OCI-LY1 (cell line): Measurements from ENCODE around the gene UCMA.

ENCODE experiments used
- EZH2 ChIP-seq: fragments of 200-600 bp; sonication (generic), shearing (Covaris generic); IDR thresholded peaks from 2 replicates; pipeline ENCODE4 v1.8.0; 2017; ENCODE audit warnings: borderline replicate concordance, mixed run types, mild to moderate bottlenecking, antibody characterized with exemption, low read length, moderate library complexity, mixed read lengths
- TF ChIP-seq, protein P1 (sequence below): fragments of 200-600 bp; sonication (generic), shearing (Covaris generic); IDR thresholded peaks from 2 replicates; pipeline ENCODE4 v1.5.1; 2017; ENCODE audit warnings: mild to moderate bottlenecking, antibody characterized with exemption, low read length, moderate library complexity, mixed read lengths

DNA sequence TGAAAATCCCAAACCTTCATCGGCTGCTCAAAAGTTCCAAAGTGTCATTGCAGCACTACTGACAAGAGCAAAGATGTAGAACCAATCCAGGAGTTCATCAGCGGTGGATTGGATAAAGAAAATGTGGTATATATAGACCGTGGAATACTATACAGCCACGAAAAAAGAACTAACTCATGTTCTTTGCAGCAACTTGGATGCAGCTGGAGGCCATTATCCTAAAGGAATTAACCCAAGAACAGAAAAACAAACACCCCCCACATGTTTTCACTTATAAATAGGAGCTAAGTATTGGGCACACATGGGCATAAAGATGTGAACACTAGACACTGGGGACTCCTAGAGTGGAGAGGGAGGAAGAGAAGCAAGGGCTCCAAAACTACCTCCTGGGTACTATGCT lies 34.1 kb upstream of the UCMA start:
- TF ChIP-seq EZH2 = no peak
- TF ChIP-seq, protein P1, sequence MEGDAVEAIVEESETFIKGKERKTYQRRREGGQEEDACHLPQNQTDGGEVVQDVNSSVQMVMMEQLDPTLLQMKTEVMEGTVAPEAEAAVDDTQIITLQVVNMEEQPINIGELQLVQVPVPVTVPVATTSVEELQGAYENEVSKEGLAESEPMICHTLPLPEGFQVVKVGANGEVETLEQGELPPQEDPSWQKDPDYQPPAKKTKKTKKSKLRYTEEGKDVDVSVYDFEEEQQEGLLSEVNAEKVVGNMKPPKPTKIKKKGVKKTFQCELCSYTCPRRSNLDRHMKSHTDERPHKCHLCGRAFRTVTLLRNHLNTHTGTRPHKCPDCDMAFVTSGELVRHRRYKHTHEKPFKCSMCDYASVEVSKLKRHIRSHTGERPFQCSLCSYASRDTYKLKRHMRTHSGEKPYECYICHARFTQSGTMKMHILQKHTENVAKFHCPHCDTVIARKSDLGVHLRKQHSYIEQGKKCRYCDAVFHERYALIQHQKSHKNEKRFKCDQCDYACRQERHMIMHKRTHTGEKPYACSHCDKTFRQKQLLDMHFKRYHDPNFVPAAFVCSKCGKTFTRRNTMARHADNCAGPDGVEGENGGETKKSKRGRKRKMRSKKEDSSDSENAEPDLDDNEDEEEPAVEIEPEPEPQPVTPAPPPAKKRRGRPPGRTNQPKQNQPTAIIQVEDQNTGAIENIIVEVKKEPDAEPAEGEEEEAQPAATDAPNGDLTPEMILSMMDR = no peak
